SK-N-SH (cell line): ENCODE measurements around the gene PLEKHM3. TPM values are rescaled to one million over a fixed set of nuclear protein-coding genes. Genes with fewer than 3 reads are reported as not detected.
"Not testable (repeated sequence)": the region's sequence is repeated elsewhere in the genome, so short reads cannot be mapped to it uniquely, and the experiment has no call there.

Experiments
- CTCF ChIA-PET: fragments of 300-600, 350-600 bp; formaldehyde crosslinking; extraction: SDS; loops from one replicate; lab custom pipeline; 2021; lab: Yijun Ruan, JAX
- POLR2A ChIA-PET: fragments of 350-600 bp; sonication (Branson Sonifier 250); formaldehyde crosslinking; extraction: SDS; loops from one replicate; lab custom pipeline; 2020; ENCODE audit warnings: antibody characterized with exemption, inconsistent platforms; lab: Yijun Ruan, JAX
- DNase-seq: peaks from one replicate; pipeline ENCODE4 v3.0.0; 2012
- H2AFZ ChIP-seq: fragments of 200-600 bp; sonication (generic); 2 replicates; pipeline ENCODE4 v1.8.1; 2016; ENCODE audit warnings: antibody characterized with exemption, mild to moderate bottlenecking, low read depth
- H3F3A ChIP-seq: fragments of 200-600 bp; sonication (generic); replicated peaks from 2 replicates; pipeline ENCODE3; 2016; ENCODE audit warnings: antibody characterized with exemption, mild to moderate bottlenecking; ENCODE audit not compliant: insufficient read depth
- H3K27ac ChIP-seq, 2 experiments: fragments of 200-500 bp in 1 of 2; fragments of 200-600 bp in 1 of 2; sonication (Bioruptor generic) in 1 of 2; sonication (generic), shearing (Covaris generic) in 1 of 2; 2 replicates each; pipeline versions ENCODE4 v1.5.1 to v1.6.1; 2014 to 2016; ENCODE audit warnings: low read depth in 2 of 2, inconsistent platforms in 1 of 2, low read length in 1 of 2, mild to moderate bottlenecking in 1 of 2, mixed read lengths in 1 of 2
- H3K27me3 ChIP-seq: fragments of 200-600 bp; sonication (generic), shearing (Covaris generic); 2 replicates; pipeline ENCODE4 v1.6.1; 2016; ENCODE audit warnings: mixed run types; ENCODE audit not compliant: insufficient read depth
- H3K36me3 ChIP-seq, 2 experiments: fragments of 200-500 bp in 1 of 2; fragments of 200-600 bp in 1 of 2; sonication (Bioruptor generic) in 1 of 2; sonication (generic) in 1 of 2; replicated peaks in 1 of 2; 2 replicates each; pipeline versions ENCODE3 to v1.5.1; 2014 to 2016; ENCODE audit warnings: low read length in 1 of 2, mild to moderate bottlenecking in 1 of 2; ENCODE audit not compliant: insufficient read depth in 2 of 2, control insufficient read depth in 1 of 2
- H3K4me1 ChIP-seq, 2 experiments: fragments of 200-500 bp in 1 of 2; fragments of 200-600 bp in 1 of 2; sonication (Bioruptor generic) in 1 of 2; sonication (generic), shearing (Covaris generic) in 1 of 2; 2 replicates each; pipeline versions ENCODE4 v1.5.1 to v1.6.1; 2014 to 2016; ENCODE audit warnings: low read depth in 1 of 2, low read length in 1 of 2, mixed run types in 1 of 2; ENCODE audit not compliant: insufficient read depth in 2 of 2, control insufficient read depth in 1 of 2
- H3K4me2 ChIP-seq: fragments of 200-600 bp; sonication (generic), shearing (Covaris generic); 2 replicates; pipeline ENCODE4 v1.6.1; 2017; ENCODE audit warnings: mixed run types
- H3K4me3 ChIP-seq, 2 experiments: fragments of 200-500 bp in 1 of 2; fragments of 200-600 bp in 1 of 2; sonication (Bioruptor generic) in 1 of 2; sonication (generic), shearing (Covaris generic) in 1 of 2; 2 replicates each; pipeline versions ENCODE4 v1.5.1 to v1.8.1; 2014 to 2016; ENCODE audit warnings: low read depth in 2 of 2, inconsistent platforms in 1 of 2, low read length in 1 of 2, mild to moderate bottlenecking in 1 of 2, mixed read lengths in 1 of 2, moderate library complexity in 1 of 2
- H3K79me2 ChIP-seq: fragments of 200-600 bp; sonication (generic); 2 replicates; pipeline ENCODE4 v1.8.1; 2017; ENCODE audit warnings: mild to moderate bottlenecking; ENCODE audit not compliant: insufficient read depth
- H3K9ac ChIP-seq: fragments of 200-600 bp; sonication (generic); 2 replicates; pipeline ENCODE4 v1.6.1; 2017; ENCODE audit warnings: mixed run types
- H3K9me2 ChIP-seq: fragments of 200-600 bp; sonication (generic); 2 replicates; pipeline ENCODE4 v1.6.1; 2017; ENCODE audit warnings: mixed run types
- H3K9me3 ChIP-seq: fragments of 200-600 bp; sonication (generic); 2 replicates; pipeline ENCODE4 v1.6.1; 2017; ENCODE audit warnings: mixed run types, mild to moderate bottlenecking, moderate library complexity
- H4K20me1 ChIP-seq: fragments of 200-600 bp; sonication (generic); 2 replicates; pipeline ENCODE4 v1.6.1; 2017; ENCODE audit warnings: mild to moderate bottlenecking, mixed run types; ENCODE audit not compliant: insufficient read depth
- EZH2phosphoT487 ChIP-seq: fragments of 200-600 bp; sonication (generic); IDR thresholded peaks from 2 replicates; pipeline ENCODE4 v1.6.1; 2017; ENCODE audit warnings: low read depth, mixed run types, mild to moderate bottlenecking, antibody characterized with exemption, moderate library complexity, borderline replicate concordance
- GABPA ChIP-seq: IDR thresholded peaks from 2 replicates; pipeline ENCODE4 v1.4.0; 2012; ENCODE audit warnings: low read depth, mild to moderate bottlenecking
- JUND ChIP-seq: IDR thresholded peaks from 2 replicates; pipeline ENCODE4 v1.4.0; 2012
- NFIC ChIP-seq: IDR thresholded peaks from 2 replicates; pipeline ENCODE4 v1.4.0; 2012; ENCODE audit warnings: borderline replicate concordance
- NRF1 ChIP-seq: IDR thresholded peaks from 2 replicates; pipeline ENCODE4 v1.6.1; 2012; ENCODE audit warnings: low read depth, mild to moderate bottlenecking, low read length
- POLR2AphosphoS5 ChIP-seq: IDR thresholded peaks from 2 replicates; pipeline ENCODE4 v1.6.1; 2012; ENCODE audit warnings: low read depth, low read length
- TAF1 ChIP-seq: IDR thresholded peaks from 2 replicates; pipeline ENCODE4 v1.6.1; 2012; ENCODE audit warnings: low read depth, mild to moderate bottlenecking, low read length, moderate library complexity, borderline replicate concordance
- TCF12 ChIP-seq: IDR thresholded peaks from 2 replicates; pipeline ENCODE4 v1.4.0; 2012
- WGBS: methylation state at CpG from one replicate; pipeline ENCODE4 v1.1.6; 2017; ENCODE audit warnings: low lambda C conversion rate; 5-methylcytosine and 5-hydroxymethylcytosine counted together
- polyA plus RNA-seq, 3 experiments: library from polyadenylated mRNA; depleted of rRNA; stranded (reverse); fragments of >200 nt; gene quantifications; 2 replicates each; pipeline ENCODE4 v1.2.3, GENCODE V29; 2012
- TF ChIP-seq, protein P1 (sequence below): IDR thresholded peaks from 2 replicates; pipeline ENCODE4 v1.4.0; 2012; ENCODE audit warnings: low read depth
- TF ChIP-seq, protein P2 (sequence below): IDR thresholded peaks from 2 replicates; pipeline ENCODE4 v1.4.0; 2012; ENCODE audit warnings: low read depth, borderline replicate concordance
- TF ChIP-seq, protein P3 (sequence below): IDR thresholded peaks from 2 replicates; pipeline ENCODE4 v1.4.0; 2012; ENCODE audit warnings: low read depth, borderline replicate concordance
- TF ChIP-seq, protein P4 (sequence below): IDR thresholded peaks from 2 replicates; pipeline ENCODE4 v1.6.1; 2012; ENCODE audit warnings: mild to moderate bottlenecking, low read depth, low read length, moderate library complexity

Gene PLEKHM3
- polyA plus RNA-seq, 1 of the 3 experiments (the other 2 are of a cell fraction), result 1.9 TPM

DNA sequence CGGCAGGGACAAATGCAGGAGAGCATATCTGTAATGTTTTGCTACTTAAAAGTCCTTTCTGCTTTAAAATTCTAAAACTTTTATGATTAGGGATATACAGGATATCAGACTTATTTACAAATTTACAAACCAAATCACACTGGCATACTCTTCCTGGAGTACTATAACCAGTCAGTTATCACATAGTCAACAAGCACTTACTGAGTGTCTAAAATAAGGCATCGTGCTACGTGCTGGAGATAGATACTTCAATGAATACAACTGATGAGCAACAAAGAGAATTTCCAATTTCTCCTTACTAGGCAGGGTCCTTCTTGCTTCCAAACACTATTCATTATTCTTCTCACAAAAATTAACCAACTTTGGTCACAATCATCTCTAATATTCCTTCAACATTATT lies 113.5 kb downstream of the PLEKHM3 start:
- POLR2A ChIA-PET, result no interaction called here
- no peak overlapping the region for H3K4me2 ChIP-seq
- H3K9me3 ChIP-seq, result no peaks in the 10 kb centered on the region
- H3F3A ChIP-seq, result no peaks in the 10 kb centered on the region
- H2AFZ ChIP-seq, result no peak overlapping the region
- no peak for DNase-seq
- WGBS, result 73% methylated on average over 3 of the region's 3 CpGs
- H3K27ac ChIP-seq, result no peak overlapping the region
- TF ChIP-seq, protein P1, sequence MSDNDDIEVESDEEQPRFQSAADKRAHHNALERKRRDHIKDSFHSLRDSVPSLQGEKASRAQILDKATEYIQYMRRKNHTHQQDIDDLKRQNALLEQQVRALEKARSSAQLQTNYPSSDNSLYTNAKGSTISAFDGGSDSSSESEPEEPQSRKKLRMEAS, result no peak
- TF ChIP-seq, protein P2, sequence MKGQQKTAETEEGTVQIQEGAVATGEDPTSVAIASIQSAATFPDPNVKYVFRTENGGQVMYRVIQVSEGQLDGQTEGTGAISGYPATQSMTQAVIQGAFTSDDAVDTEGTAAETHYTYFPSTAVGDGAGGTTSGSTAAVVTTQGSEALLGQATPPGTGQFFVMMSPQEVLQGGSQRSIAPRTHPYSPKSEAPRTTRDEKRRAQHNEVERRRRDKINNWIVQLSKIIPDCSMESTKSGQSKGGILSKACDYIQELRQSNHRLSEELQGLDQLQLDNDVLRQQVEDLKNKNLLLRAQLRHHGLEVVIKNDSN, result no peak
- no peak for TF ChIP-seq GABPA
- no peak for TF ChIP-seq TCF12
- TF ChIP-seq POLR2AphosphoS5, result no peak
- no peak for TF ChIP-seq EZH2phosphoT487
- TF ChIP-seq, protein P3, sequence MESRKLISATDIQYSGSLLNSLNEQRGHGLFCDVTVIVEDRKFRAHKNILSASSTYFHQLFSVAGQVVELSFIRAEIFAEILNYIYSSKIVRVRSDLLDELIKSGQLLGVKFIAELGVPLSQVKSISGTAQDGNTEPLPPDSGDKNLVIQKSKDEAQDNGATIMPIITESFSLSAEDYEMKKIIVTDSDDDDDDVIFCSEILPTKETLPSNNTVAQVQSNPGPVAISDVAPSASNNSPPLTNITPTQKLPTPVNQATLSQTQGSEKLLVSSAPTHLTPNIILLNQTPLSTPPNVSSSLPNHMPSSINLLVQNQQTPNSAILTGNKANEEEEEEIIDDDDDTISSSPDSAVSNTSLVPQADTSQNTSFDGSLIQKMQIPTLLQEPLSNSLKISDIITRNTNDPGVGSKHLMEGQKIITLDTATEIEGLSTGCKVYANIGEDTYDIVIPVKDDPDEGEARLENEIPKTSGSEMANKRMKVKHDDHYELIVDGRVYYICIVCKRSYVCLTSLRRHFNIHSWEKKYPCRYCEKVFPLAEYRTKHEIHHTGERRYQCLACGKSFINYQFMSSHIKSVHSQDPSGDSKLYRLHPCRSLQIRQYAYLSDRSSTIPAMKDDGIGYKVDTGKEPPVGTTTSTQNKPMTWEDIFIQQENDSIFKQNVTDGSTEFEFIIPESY, result no peak
- no peak for TF ChIP-seq JUND
- TF ChIP-seq, all 33 proteins: peak for 0
- Histone ChIP-seq H3K36me3 (no peaks in the 10 kb centered on the region), H3K4me1 (peaks cover 0 to 2% of the 10 kb centered on the region in 2 experiments; a peak in 1 of 4 replicates), H4K20me1 (no peaks in the 10 kb centered on the region), H3K9ac (no peak overlapping the region), H3K9me2 (no peaks in the 10 kb centered on the region), H3K27me3 (no peaks in the 10 kb centered on the region), H3K4me3 (no peak overlapping the region), H3K79me2 (no peaks in the 10 kb centered on the region)
- CTCF ChIA-PET, result interaction anchor here (0.6 kb wide), 1 partner anchor 344 kb away, joined by 3 read pairs; no protein-coding TSS in a partner anchor

DNA sequence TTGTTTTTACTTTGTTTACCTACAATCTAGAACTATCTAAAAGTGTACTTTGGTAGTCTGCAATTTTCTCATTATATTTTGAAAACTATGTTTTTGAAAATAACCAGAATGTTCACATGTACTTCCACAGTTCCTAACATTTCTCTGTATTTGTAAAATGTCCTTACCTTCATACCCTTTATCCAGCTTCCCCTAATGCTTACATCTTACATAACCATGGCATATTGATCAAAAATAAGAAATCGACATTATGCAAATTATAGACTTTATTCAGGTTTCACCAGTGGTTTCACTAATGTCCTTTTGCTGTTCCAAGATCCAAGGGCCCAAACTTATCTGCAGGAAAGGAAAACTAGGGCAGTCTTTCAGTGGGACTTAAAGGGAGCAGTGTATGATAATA lies 114.1 kb downstream of the PLEKHM3 start:
- Histone ChIP-seq H3K27me3 (no peaks in the 10 kb centered on the region), H3K27ac (no peak overlapping the region), H3K4me2 (no peak overlapping the region), H4K20me1 (no peaks in the 10 kb centered on the region), H2AFZ (no peak overlapping the region), H3K9me2 (no peaks in the 10 kb centered on the region), H3F3A (no peaks in the 10 kb centered on the region), H3K9me3 (no peaks in the 10 kb centered on the region), H3K79me2 (no peaks in the 10 kb centered on the region), H3K36me3 (no peaks in the 10 kb centered on the region), H3K4me3 (no peak overlapping the region), H3K4me1 (peaks cover 0 to 2% of the 10 kb centered on the region in 2 experiments; a peak in 1 of 4 replicates), H3K9ac (no peak overlapping the region)
- 75% methylated on average over 1 of the region's 1 CpG for WGBS
- ChIA-PET POLR2A (no interaction called here), CTCF (interaction anchor here (1.1 kb wide), 1 partner anchor 10 kb away, joined by 3 read pairs; no protein-coding TSS in a partner anchor)
- TF ChIP-seq TAF1, result no peak
- TF ChIP-seq NRF1, result no peak
- TF ChIP-seq NFIC, result no peak
- TF ChIP-seq, protein P4, sequence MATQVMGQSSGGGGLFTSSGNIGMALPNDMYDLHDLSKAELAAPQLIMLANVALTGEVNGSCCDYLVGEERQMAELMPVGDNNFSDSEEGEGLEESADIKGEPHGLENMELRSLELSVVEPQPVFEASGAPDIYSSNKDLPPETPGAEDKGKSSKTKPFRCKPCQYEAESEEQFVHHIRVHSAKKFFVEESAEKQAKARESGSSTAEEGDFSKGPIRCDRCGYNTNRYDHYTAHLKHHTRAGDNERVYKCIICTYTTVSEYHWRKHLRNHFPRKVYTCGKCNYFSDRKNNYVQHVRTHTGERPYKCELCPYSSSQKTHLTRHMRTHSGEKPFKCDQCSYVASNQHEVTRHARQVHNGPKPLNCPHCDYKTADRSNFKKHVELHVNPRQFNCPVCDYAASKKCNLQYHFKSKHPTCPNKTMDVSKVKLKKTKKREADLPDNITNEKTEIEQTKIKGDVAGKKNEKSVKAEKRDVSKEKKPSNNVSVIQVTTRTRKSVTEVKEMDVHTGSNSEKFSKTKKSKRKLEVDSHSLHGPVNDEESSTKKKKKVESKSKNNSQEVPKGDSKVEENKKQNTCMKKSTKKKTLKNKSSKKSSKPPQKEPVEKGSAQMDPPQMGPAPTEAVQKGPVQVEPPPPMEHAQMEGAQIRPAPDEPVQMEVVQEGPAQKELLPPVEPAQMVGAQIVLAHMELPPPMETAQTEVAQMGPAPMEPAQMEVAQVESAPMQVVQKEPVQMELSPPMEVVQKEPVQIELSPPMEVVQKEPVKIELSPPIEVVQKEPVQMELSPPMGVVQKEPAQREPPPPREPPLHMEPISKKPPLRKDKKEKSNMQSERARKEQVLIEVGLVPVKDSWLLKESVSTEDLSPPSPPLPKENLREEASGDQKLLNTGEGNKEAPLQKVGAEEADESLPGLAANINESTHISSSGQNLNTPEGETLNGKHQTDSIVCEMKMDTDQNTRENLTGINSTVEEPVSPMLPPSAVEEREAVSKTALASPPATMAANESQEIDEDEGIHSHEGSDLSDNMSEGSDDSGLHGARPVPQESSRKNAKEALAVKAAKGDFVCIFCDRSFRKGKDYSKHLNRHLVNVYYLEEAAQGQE, result no peak
- no peak for DNase-seq

DNA sequence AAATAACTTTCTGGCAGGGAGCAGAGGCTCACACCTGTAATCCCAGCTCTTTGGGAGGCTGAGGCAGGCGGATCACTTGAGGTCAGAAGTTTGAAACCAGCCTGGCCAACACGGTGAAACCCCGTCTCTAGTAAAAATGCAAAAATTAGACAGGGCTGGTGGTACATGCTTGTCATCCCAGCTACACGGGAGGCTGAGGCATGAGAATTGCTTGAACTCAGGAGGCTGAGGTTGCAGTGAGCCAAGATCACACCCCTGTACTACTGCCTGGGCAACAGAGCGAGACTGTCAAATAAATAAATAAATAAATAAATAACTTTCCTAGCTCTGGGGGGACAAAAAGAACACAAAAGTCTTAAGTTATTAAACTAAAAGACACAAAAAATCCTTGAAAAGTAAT lies 118.8 kb downstream of the PLEKHM3 start:
- H3K4me2 ChIP-seq, POLR2A ChIA-PET: not testable (repeated sequence)

More for the DNA sequence above, 118.8 kb downstream of the PLEKHM3 start:
- H3K27me3 ChIP-seq, H3K4me1 ChIP-seq, H3K79me2 ChIP-seq, H3K9me2 ChIP-seq, H3F3A ChIP-seq, H2AFZ ChIP-seq, H4K20me1 ChIP-seq, H3K9me3 ChIP-seq, H3K9ac ChIP-seq, H3K4me3 ChIP-seq, DNase-seq, H3K36me3 ChIP-seq, H3K27ac ChIP-seq: not testable (repeated sequence)
- CTCF ChIA-PET, result interaction anchor here (1.2 to 1.5 kb wide), 2 partner anchors 134 to 161 kb away, joined by 3 to 4 read pairs; no protein-coding TSS in a partner anchor
- WGBS, result 92% methylated on average over 5 of the region's 5 CpGs
